AG09319 (cell line): ENCODE measurements around the gene IRF1.
A peak's percentile ranks its signal among the peaks of the same experiment; 100 is the strongest.

Experiments used
- DNase-seq: peaks from one replicate; pipeline ENCODE4 v3.0.0-alpha.2; 2010; ENCODE audit warnings: low read depth; ENCODE audit errors: extremely low read depth
- CTCF ChIP-seq: IDR thresholded peaks from 2 replicates; pipeline ENCODE4 v1.5.1; 2011; ENCODE audit warnings: low read depth, mild to moderate bottlenecking, inconsistent platforms, low read length, moderate library complexity

IRF1 gene

GRCh38 chr5:132496191-132496630 lies 5.6 kb upstream of the IRF1 start:
- TF ChIP-seq CTCF, result no peak
- DNase-seq, result peak; percentile 69

GRCh38 chr5:132495667-132496190 lies 5.2 kb upstream of the IRF1 start:
- peak; percentile 63 for DNase-seq
- TF ChIP-seq CTCF, result no peak

DNA sequence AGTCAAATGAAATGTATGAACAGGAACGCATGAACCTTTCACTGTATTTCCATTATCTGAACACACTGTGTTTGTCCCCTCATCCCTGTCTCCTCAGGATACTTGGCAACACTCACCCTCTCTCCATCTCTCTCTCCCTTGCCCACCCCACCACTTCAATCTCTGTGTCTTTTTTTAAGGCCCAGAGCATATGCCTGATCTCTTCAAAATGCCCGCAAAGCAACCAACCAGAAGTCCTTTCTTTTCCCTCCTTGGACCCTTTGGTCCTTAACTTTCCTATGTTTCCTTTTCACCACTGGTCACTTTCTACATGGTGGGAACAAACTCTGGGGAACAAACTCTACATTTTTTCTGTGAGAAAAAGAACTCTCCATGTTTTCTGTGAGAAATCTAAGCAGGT lies 3.2 kb upstream of the IRF1 start:
- no peak for DNase-seq

GRCh38 chr5:132493241-132493640 lies 2.7 kb upstream of the IRF1 start:
- DNase-seq, result no peak

More for the DNA sequence above, 3.2 kb upstream of the IRF1 start:
- no peak for TF ChIP-seq CTCF

GRCh38 chr5:132492386-132493125 lies 2.0 kb upstream of the IRF1 start:
- TF ChIP-seq CTCF, result no peak
- DNase-seq, result no peak

More at GRCh38 chr5:132493241-132493640, 2.7 kb upstream of the IRF1 start:
- TF ChIP-seq CTCF, result no peak

DNA sequence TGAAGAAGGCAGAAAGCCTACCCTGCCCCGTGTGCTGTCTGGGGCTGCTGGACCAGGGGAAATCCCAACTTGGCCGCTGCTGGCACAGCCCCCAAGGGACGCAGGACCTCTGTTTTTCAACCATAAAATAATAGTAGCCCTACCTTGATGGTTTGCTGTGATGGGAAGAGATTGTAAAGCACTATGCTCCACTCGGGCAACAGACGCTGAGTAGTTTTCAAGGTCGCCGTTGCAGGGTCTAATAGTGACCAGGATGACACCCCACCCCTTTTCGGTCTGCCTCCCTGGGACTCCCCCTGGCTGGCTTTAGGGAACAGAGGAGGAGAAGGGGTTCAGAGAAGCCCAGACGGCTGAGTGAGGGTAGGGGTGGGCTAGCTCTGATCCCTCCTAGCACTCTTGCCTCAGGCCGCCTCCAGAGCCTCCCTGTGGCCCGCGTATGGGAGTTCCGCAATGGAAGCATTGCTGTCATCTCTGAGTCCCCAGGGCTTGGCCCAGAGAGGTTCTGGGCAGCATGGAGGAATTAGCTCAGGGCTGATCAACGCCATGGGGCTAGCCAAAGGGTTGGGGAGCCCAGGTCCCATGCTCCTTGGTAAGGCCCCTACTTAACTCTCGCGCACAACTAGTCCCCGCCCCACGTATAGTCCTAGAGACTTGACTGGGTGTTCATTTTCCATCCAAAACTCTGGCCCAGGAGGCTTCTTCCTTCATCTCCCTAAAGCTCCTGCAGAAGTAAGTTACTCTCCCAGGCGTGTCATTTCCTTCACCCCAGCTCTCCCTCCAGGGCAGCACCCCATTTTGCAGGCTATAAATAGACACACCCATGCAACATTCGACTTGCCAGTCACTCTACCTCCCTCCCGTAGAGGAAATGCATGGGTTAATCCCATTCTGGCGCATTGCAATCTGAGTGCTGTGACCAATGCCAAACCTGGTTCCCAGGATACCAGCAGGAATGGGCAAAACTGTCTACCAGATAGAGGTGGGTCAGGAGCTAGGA lies 1.1 kb upstream of the IRF1 start:
- TF ChIP-seq CTCF, result no peak
- DNase-seq, result no peak
